Measurements from ENCODE around the gene PLAAT5. TPM values are rescaled to one million over a fixed set of nuclear protein-coding genes. Genes with fewer than 3 reads are reported as not detected.

PLAAT5 gene
- total RNA-seq, 1 experiment from 2014 or later: not detected

GRCh38 chr11:63520606-63521170 lies 29.7 kb upstream of the PLAAT5 start:
- Histone ChIP-seq H3K36me3 (ENCODE audit: control insufficient read depth in 1 of 2, insufficient read depth in 2 of 2, low read length in 2 of 2) (no peaks in the 10 kb centered on the region), H4K20me1 (ENCODE audit: insufficient read depth) (no peaks in the 10 kb centered on the region), H3K9me3 (ENCODE audit: control insufficient read depth in 1 of 2, insufficient read depth in 1 of 2, low read depth in 1 of 2, low read length in 2 of 2) (no peaks in the 10 kb centered on the region), H3K9ac (ENCODE audit: low read length) (no peak overlapping the region), H3K9me2 (ENCODE audit: insufficient read depth) (no peaks in the 10 kb centered on the region), H3K79me2 (ENCODE audit: insufficient read depth, low read length) (no peaks in the 10 kb centered on the region), H3K4me2 (ENCODE audit: low read length) (no peak overlapping the region), H3K4me1 (ENCODE audit: control insufficient read depth in 1 of 2, insufficient read depth in 2 of 2, low read length in 2 of 2) (no peaks in the 10 kb centered on the region), H3K27me3 (ENCODE audit: insufficient read depth, low read length) (no peaks in the 10 kb centered on the region), H3K4me3 (replicated peaks in 1 of 2; ENCODE audit: low read depth in 1 of 2, low read length in 2 of 2) (no peak overlapping the region), H2AFZ (ENCODE audit: low read depth, low read length, poor library complexity, severe bottlenecking) (no peak overlapping the region), H3K27ac (ENCODE audit: low read depth, low read length) (no peak overlapping the region)
- intact Hi-C loops (cut with micrococcal nuclease): no loop called here
- no peak for ATAC-seq
- POLR2A ChIA-PET: no interaction called here
- TF ChIP-seq CBX3 (IDR thresholded peaks at IDR 0.05; ENCODE audit: low read depth): no peak
- no peak for TF ChIP-seq ELF1 (IDR thresholded peaks at IDR 0.05; ENCODE audit: borderline replicate concordance, low read depth)
- TF ChIP-seq ZBTB33 (IDR thresholded peaks at IDR 0.05; ENCODE audit: extremely low read depth, insufficient replicate concordance, low read length): no peak
- no peak for TF ChIP-seq EZH2phosphoT487 (IDR thresholded peaks at IDR 0.05; ENCODE audit: borderline replicate concordance)
- no peak for TF ChIP-seq MAX (IDR thresholded peaks at IDR 0.05)
- TF ChIP-seq FOSL1 (IDR thresholded peaks at IDR 0.05; ENCODE audit: low read depth): no peak
- no peak for TF ChIP-seq REST (IDR thresholded peaks at IDR 0.05; ENCODE audit: low read depth)
- no peak for TF ChIP-seq POLR2AphosphoS5 (IDR thresholded peaks at IDR 0.05; ENCODE audit: low read depth, low read length)
- no peak for TF ChIP-seq ZNF274 (IDR thresholded peaks at IDR 0.05; ENCODE audit: low read depth, low read length)
- TF ChIP-seq RAD21 (IDR thresholded peaks at IDR 0.05; ENCODE audit: low read depth): no peak
- TF ChIP-seq SP1 (IDR thresholded peaks at IDR 0.05; ENCODE audit: low read depth): no peak
- no peak for TF ChIP-seq SIN3A (IDR thresholded peaks at IDR 0.05; ENCODE audit: low read depth)
- TF ChIP-seq ZFX (IDR thresholded peaks at IDR 0.05): no peak
- TF ChIP-seq EZH2 (IDR thresholded peaks at IDR 0.05): no peak
- TF ChIP-seq ATF3 (IDR thresholded peaks at IDR 0.05): no peak
- no peak for TF ChIP-seq JUND (IDR thresholded peaks at IDR 0.05)
- TF ChIP-seq CTCF (IDR thresholded peaks at IDR 0.05 in 2 of 3, conservative IDR thresholded peaks at IDR 0.05 in 1 of 3; ENCODE audit: borderline replicate concordance in 1 of 3, insufficient read depth in 1 of 3, low read depth in 2 of 3, low read length in 2 of 3): no peak
- no peak for TF ChIP-seq SRF (IDR thresholded peaks at IDR 0.05; ENCODE audit: low read depth)
- TF ChIP-seq YY1 (IDR thresholded peaks at IDR 0.05; ENCODE audit: extremely low read depth, insufficient replicate concordance, low read depth, low read length): no peak
- BruUV-seq (replicated peaks): no TSS peak
- CTCF ChIA-PET: no interaction called here
- DNase-seq (ENCODE audit: low read depth, low spot score): no peak
- RAD21 ChIA-PET (ENCODE audit: low non-redundant PET in 1 of 2, low total read pairs in 2 of 2, uncharacterized antibody in 2 of 2, unreplicated experiment in 2 of 2): no interaction called here

All from HCT116 (cell line).